CD4-positive, alpha-beta T cell treated with Interferon alpha-2 for 1 hour (primary cell): ENCODE results near the gene GADD45G.
A peak's percentile ranks its signal among the peaks of the same experiment; 100 is the strongest.

Experiments used
- DNase-seq, 2 donors: peaks; one replicate each; pipeline ENCODE4 v3.0.0-alpha.2; 2020 to 2022

GADD45G gene

GRCh38 chr9:89610391-89610925 is 5.6 kb downstream of the GADD45G start:
- no peak for DNase-seq

DNA sequence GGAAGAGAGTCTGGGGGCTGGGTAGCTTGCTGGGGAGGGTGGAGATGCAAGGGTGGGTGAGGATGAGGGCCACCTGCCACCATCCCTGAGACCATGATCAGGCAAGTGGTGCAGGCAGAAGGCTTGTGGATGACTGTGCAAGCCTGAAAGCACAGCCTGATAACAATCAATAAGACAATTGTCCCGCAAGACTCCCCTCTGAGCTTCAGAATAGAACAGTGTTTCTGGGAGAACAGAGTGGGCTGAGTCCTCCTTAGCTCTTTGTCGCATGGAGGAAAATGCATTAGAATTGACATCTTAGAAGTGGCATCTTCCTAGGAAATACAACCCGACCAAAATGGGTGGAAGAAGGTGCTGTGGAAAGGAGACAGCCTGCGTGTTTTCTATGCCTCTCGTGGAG is 6.6 kb downstream of the GADD45G start:
- DNase-seq: no peak

- DNase-seq: no peak
These were observed 7.9 kb downstream of the GADD45G start for GRCh38 chr9:89612566-89613278.

- no peak for DNase-seq
These were observed 9.4 kb downstream of the GADD45G start for GRCh38 chr9:89613912-89614892.

GRCh38 chr9:89615661-89616060 is 10.8 kb downstream of the GADD45G start:
- no peak for DNase-seq

DNA sequence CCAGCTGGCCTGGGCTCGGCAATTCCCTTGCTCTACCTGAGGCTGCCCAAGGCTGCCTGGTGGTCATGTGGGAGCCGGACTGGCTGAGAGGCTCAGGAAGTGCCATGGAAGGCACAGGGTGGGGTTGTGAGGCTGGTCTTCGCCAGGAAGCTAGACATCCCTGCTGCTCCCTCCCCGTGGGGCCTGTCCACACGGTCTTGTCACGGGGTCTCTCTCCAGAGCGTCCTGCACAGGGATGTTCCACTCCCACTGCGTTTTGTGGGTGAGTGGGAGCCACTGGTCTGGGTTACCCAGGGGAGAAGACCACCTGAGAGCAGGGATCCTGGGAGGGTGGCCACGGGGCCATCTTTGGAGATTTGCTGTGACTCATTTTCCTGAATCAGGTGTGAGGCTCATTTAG is 11.6 kb downstream of the GADD45G start:
- no peak for DNase-seq

DNA sequence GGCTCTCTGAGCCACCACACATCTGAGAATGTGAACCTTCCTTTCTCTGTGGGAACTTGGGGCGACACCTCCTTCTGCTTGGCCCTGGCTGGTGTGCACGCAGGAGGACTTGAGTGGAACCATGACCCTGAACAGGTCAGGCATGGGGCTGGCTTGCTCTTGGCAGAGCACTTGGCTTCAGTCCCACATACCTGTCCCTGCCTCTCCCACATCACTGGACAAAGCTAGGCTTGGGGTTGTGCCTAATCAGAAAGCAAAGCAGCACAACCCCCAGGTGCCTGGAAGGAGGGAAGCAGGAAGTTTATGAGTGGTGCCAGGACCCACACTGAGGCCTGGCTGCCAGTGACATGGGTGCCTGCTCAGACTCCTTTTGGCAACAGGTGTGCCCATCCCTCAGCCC is 13.2 kb downstream of the GADD45G start:
- no peak for DNase-seq

DNA sequence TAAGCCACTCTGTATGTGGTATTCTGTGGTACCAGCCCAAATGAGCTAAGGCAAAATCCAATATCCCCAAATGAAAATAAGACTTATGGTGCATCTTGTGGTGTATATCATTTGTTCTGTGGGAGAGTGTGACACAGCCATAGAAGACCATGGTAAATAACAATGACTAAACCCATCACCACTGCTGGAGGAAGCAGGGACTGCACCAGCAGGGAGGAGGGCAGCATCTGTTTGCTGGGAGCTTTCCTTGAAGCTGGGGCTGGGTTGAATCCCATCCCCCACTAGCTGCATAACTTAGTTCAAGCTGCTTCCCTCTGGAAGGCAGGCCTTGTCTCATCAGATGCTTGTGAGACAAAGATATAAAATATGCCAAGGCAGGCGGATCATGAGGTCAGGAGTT is 14.2 kb downstream of the GADD45G start:
- DNase-seq: no peak

DNA sequence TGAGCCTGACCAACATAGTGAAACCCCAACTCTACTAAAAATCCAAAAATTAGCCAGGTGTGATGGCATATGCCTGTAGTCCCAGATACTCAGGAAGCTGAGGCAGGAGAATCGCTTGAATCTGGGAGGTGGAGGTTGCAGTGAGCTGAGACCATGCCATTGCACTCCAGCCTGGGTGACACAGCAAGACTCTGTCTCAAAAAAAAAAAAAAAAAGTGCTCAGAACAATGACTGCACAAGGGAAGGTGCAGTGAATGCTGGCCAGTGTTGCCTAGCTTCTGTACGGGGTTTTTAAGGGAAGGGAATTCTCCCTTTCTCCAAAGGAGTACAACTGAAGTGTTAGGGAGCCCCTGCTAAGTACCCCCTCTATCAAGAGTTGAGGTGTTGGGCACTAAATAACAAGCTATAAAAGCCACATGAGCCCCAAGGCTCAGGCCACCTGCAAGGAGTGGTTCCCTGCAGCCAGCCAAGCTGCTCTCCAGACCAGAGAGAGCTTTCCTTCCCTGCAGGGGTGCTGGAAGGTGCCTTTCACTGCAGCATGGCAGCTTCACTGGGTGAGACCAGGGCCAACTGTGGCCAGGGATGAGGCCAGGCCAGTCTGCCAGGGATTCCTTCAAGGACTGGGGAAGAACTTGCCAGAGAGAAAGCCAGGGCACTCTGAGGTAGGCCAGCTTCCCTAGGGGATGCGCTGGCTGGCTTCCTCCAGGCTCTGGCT is 14.8 kb downstream of the GADD45G start:
- DNase-seq: no peak

- DNase-seq: no peak
These were observed 16.2 kb downstream of the GADD45G start for GRCh38 chr9:89621031-89621430.

DNA sequence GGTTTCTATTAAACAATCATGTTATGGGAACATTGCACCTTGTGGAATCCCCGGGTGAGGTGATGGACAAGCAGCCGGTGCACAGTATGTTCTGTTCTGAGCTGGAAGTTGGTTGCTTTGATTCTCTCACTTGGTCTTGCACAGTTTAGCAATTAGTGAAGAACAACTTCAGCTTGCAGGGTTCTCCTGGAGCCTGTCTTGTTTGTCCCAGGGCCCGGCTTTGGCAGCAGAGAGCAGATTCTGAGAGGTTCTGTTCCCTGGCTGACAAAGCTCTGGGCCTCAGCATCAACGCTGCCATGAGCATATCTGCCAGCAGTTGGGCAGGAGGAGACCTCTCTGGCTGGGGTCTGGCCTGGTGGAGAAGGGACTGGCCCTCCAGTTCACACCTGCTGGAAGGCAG is 16.9 kb downstream of the GADD45G start:
- no peak for DNase-seq

- no peak for DNase-seq
These were observed 18.4 kb downstream of the GADD45G start for GRCh38 chr9:89622933-89623861.

DNA sequence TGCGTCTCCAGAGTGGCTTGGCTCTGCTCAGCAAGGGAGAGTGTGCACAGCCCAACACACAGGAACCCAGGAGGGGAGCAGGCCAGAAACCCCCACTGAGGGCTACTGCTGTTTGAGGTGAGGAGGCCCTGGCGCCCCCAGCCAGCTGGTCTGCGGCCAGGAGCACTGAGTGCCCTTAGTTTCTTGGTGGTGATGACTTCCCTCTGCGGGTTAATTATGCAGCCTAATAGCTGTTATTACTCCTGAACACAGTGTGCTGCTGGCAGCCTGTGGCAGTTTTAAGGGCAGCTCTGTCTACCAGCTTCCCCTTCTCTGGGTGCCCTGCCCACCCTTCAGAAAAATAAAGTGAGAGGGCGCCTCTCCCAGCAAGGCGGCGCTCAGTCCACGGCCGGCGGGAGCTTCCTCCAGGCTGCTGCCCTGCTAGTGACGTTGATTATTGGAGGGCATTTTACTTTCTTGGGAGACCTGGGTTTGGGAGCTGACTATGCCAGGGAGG is 19.2 kb downstream of the GADD45G start:
- DNase-seq: peak in 1 of 2 donors; percentile 18

- DNase-seq: no peak
These were observed 21.2 kb downstream of the GADD45G start for GRCh38 chr9:89625721-89626687.

DNA sequence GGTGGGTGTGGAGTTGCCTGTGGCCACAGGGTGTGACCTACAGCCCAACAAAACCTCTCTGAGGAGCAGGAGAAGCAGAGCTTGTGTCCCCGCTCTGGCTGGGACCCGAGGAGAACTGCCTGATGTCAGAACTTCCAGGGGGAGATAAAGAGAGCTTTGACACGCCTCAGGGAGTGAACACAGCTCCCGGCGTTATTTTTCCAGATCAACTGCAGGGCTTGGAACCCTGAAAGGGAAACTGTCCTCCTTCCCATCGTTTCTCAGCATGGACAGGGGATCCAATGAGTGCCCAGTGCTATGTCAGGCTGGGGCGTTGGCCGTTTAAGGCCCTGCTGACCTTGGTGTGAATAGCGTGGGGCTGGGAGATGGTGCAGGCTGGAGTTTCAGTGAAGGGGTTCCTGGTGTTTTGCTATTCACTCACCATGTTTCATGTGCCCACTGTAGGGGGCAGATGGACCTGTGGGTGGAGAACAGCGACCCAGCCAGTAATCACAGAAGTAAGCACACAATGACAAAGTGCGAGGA is 22.0 kb downstream of the GADD45G start:
- DNase-seq: no peak

DNA sequence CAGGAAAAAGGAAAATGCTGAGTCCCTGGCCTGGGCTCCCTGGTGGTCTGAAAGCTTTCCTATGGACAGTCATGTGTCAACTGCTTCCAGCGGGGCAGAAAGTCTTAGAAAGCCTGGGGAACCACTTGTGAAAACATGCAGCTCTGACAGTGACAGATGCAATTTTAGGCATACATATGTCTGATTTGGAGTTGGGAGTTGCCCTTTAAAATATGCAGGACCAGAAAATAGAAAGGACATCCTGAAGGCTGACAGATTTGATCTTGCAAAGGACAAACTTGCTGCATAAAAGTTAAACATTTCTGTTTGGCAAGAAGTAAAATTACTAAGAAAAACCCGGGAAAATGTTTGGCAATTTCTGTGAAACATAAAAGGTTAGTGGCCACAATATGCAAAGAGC is 23.8 kb downstream of the GADD45G start:
- no peak for DNase-seq

GRCh38 chr9:89629081-89629976 is 24.5 kb downstream of the GADD45G start:
- no peak for DNase-seq

- no peak for DNase-seq
These were observed 25.7 kb downstream of the GADD45G start for GRCh38 chr9:89630508-89630907.

- no peak for DNase-seq
These were observed 26.6 kb downstream of the GADD45G start for GRCh38 chr9:89631384-89631783.
